IPS-18c (cell line): ENCODE measurements around the gene ZNRF3.

Experiments
- H3K4me3 ChIP-seq: 2 replicates; pipeline ENCODE4 v1.7.0; 2013; ENCODE audit warnings: low read depth, mild to moderate bottlenecking, low read length, moderate library complexity; ENCODE audit not compliant: insufficient read depth
- H3K9me3 ChIP-seq: one replicate; pipeline ENCODE4 v1.6.1; 2013; ENCODE audit warnings: mild to moderate bottlenecking, low read length, moderate library complexity; ENCODE audit not compliant: control insufficient read depth, insufficient read depth

The ZNRF3 gene

DNA sequence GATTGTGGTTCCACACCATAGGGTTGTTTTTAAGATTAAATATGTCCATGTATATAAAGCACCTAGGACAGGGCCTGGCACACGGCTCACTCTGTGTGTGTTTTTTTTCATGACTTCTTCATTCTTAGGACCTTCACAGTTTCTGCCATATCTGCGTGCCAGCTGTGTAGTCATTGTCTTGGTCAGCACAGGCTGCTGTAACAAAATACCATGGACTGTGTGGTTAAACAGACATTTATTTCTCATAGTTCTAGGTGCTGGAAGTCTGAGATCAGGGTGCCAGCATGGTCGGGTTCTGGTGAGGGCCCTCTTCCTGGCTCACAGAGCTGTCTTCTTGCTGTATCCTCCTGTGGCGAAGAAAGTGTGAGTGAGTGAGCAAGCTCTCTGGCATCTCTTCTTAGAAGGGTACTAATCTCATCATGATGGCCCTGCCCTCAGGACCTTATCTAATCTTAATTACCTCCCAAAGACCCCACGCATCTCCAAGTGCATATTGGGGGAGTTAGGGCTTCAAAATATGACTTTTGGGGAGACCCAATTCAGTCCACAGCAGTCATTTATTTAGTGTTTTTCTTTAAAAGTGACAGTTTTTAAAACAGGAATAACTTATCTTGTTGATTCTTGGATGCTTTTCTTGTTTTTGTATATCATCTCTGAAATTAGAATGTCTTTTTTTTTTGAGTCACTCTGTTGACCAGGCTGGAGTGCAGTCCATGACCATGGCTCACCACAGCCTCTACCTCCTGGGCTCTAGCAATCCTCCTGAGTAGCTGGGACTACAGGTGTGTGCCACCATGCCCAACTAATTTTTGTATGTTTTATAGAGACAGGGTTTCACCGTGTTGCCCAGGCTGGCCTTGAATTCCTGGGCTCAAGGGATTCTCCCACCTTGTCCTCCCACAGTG, 70.9 kb downstream of the ZNRF3 start:
- no peaks in the 10 kb centered on the region for H3K9me3 ChIP-seq

DNA sequence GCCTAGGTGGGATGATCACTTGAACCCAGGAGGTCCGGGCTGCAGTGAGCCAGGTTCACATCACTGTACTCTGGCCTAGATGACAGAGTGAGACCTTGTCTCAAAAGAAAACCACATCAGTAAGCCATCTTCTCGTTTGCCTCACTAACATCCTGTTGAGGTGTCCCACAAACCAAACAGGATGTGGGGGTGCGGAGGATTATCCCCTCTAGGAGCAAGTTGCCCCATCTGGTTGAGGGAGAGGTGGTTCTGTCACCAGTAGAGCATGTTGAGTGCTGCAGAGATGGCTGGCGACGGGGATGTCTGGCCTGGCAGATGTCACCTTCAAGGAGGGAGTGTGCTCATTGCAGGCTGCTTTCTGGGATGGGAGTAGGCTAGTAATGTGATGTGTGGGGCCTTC, 72.4 kb downstream of the ZNRF3 start:
- no peak overlapping the region for H3K4me3 ChIP-seq
- no peaks in the 10 kb centered on the region for H3K9me3 ChIP-seq

More for the DNA sequence above, 70.9 kb downstream of the ZNRF3 start:
- no peak overlapping the region for H3K4me3 ChIP-seq

DNA sequence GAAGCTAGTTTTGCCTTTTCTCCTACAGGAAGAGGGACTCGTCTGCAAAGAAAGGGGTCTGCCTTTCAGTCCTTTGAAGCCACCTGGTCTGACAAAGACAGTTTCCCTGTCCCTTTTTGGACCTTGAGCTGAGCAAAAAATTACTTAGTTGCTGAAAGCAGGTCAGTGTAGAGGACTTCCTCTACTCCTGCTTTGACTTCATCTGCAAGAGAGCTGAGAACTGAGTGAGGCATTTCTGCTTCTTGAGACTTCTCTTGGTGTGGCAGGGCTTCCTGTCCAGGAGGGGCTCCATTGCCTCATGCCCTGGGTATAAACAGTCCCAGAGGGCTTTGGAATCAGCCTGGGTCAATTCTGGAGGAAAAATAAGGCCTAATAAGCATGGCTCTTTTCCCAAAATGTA, 73.1 kb downstream of the ZNRF3 start:
- no peaks in the 10 kb centered on the region for H3K9me3 ChIP-seq
- no peak overlapping the region for H3K4me3 ChIP-seq

- H3K4me3 ChIP-seq = no peak overlapping the region
These were observed 75.2 kb downstream of the ZNRF3 start for GRCh38 chr22:28958611-28959010.

GRCh38 chr22:28962042-28962554, 78.7 kb downstream of the ZNRF3 start:
- no peak overlapping the region for H3K4me3 ChIP-seq
- no peaks in the 10 kb centered on the region for H3K9me3 ChIP-seq

More at GRCh38 chr22:28958611-28959010, 75.2 kb downstream of the ZNRF3 start:
- H3K9me3 ChIP-seq = no peaks in the 10 kb centered on the region

- H3K9me3 ChIP-seq = no peaks in the 10 kb centered on the region
- no peak overlapping the region for H3K4me3 ChIP-seq
These were observed 80.0 kb downstream of the ZNRF3 start for GRCh38 chr22:28963362-28963761.

GRCh38 chr22:28967163-28967665, 83.8 kb downstream of the ZNRF3 start:
- Histone ChIP-seq H3K9me3 (no peaks in the 10 kb centered on the region), H3K4me3 (no peak overlapping the region)

- Histone ChIP-seq H3K9me3 (no peaks in the 10 kb centered on the region), H3K4me3 (no peak overlapping the region)
These were observed 84.6 kb downstream of the ZNRF3 start for GRCh38 chr22:28967969-28968368.

- Histone ChIP-seq H3K4me3 (no peak overlapping the region), H3K9me3 (no peaks in the 10 kb centered on the region)
These were observed 86.2 kb downstream of the ZNRF3 start for GRCh38 chr22:28969401-28970168.

DNA sequence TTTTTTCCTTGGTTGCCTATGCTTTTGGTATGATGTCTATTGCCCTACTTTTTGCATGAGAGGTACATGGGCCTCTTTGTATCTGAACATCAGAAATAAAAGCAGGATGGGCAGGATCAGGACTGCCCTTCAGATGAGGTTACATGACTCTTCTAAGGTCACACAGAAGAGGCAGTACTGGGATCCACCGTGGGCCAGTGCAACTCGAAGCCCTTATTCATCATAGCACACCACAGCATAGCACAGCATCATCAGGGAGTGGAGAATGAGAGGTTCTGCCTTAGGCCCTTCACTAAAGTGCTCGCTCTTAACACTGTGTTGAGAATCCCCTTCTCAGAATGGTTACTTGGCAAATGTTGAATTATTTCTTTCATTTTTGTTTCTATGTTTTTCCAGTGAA, 90.0 kb downstream of the ZNRF3 start:
- H3K4me3 ChIP-seq = no peak overlapping the region

DNA sequence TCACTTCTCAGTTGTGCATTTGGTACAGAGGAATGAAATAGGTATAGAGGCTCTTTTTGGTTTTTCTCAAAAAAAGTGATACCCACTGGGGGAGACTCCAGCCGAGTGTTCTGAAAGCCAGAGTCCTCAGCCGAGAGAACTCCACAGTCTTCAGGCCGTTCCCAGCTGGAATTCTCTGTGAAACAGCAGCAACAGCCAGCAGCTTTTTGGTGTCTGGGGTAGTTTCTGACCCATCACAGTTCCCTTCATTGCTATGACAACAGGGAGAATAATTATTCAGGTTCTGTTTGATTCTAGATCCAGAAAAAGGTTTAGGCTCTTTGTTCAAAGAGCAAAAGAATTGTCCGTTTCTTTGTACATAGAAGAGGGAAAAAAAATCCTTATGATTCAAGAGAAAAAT, 93.7 kb downstream of the ZNRF3 start:
- Histone ChIP-seq H3K9me3 (no peaks in the 10 kb centered on the region), H3K4me3 (no peak overlapping the region)

More for the DNA sequence above, 90.0 kb downstream of the ZNRF3 start:
- no peaks in the 10 kb centered on the region for H3K9me3 ChIP-seq

- Histone ChIP-seq H3K9me3 (no peaks in the 10 kb centered on the region), H3K4me3 (no peak overlapping the region)
These were observed 94.2 kb downstream of the ZNRF3 start for GRCh38 chr22:28977481-28977971.

GRCh38 chr22:28978158-28978557, 94.8 kb downstream of the ZNRF3 start:
- no peaks in the 10 kb centered on the region for H3K9me3 ChIP-seq
- no peak overlapping the region for H3K4me3 ChIP-seq

GRCh38 chr22:28978863-28979796, 95.8 kb downstream of the ZNRF3 start:
- Histone ChIP-seq H3K4me3 (no peak overlapping the region), H3K9me3 (no peaks in the 10 kb centered on the region)

- H3K9me3 ChIP-seq = no peaks in the 10 kb centered on the region
- H3K4me3 ChIP-seq = no peak overlapping the region
These were observed 97.0 kb downstream of the ZNRF3 start for GRCh38 chr22:28980326-28980725.

DNA sequence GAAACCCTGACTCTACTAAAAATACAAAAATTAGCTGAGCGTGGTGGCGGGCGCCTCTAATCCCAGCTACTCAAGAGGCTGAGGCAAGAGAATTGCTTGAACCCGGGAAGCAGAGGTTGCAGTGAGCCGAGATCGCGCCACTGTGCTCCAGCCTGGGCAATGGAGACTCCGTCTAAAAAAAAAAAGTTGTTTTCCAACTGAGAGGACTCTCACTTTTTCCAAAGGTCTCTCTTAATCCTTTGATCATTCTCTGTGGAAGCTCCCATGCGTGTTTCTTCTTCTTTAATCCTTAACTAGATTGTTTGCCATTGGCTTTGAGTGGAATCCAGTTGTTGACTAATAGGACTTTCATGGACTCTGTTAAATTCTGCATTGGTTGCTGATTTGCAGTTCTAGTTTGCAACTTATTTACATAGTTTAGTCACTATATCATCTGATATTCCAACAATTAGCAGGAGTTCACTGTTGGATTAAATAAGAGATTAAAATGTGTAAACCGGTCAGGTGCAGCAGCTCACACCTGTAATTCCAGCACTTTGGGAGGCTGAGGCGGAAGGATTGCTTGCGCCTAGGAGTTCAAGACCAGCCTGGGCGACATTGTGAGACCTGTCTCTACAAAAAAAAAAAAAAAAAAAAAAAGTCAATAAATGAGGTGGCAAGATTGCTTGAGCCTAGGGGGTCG, 98.6 kb downstream of the ZNRF3 start:
- Histone ChIP-seq H3K9me3 (no peaks in the 10 kb centered on the region), H3K4me3 (no peak overlapping the region)
